ENCODE measurements around the gene DTNBP1.

DTNBP1 gene

GRCh38 chr6:15513131-15513771 is 149.6 kb downstream of the DTNBP1 start:
- no peak for DNase-seq

GRCh38 chr6:15512721-15513120 is 150.1 kb downstream of the DTNBP1 start:
- no peak for DNase-seq

- no peak for DNase-seq
Observed at GRCh38 chr6:15512126-15512525, 150.7 kb downstream of the DTNBP1 start.

- DNase-seq = no peak
Observed at GRCh38 chr6:15511248-15512125, 151.3 kb downstream of the DTNBP1 start.

- DNase-seq = no peak
Observed at GRCh38 chr6:15510536-15511247, 152.1 kb downstream of the DTNBP1 start.

- DNase-seq = no peak
Observed at GRCh38 chr6:15510121-15510520, 152.7 kb downstream of the DTNBP1 start.

- no peak for DNase-seq
Observed at GRCh38 chr6:15509335-15509933, 153.4 kb downstream of the DTNBP1 start.

- DNase-seq = no peak
Observed at GRCh38 chr6:15508931-15509330, 153.9 kb downstream of the DTNBP1 start.

- no peak for DNase-seq
Observed at GRCh38 chr6:15508441-15508871, 154.4 kb downstream of the DTNBP1 start.

GRCh38 chr6:15507746-15508145 is 155.1 kb downstream of the DTNBP1 start:
- no peak for DNase-seq

GRCh38 chr6:15507221-15507620 is 155.6 kb downstream of the DTNBP1 start:
- no peak for DNase-seq

GRCh38 chr6:15506066-15506465 is 156.8 kb downstream of the DTNBP1 start:
- DNase-seq = no peak

GRCh38 chr6:15505463-15505918 is 157.3 kb downstream of the DTNBP1 start:
- no peak for DNase-seq

- no peak for DNase-seq
Observed at GRCh38 chr6:15504581-15505350, 158.1 kb downstream of the DTNBP1 start.

GRCh38 chr6:15504040-15504495 is 158.8 kb downstream of the DTNBP1 start:
- no peak for DNase-seq

- no peak for DNase-seq
Observed at GRCh38 chr6:15503346-15503680, 159.5 kb downstream of the DTNBP1 start.

GRCh38 chr6:15502446-15503345 is 160.1 kb downstream of the DTNBP1 start:
- DNase-seq = no peak

GRCh38 chr6:15501826-15502445 is 160.9 kb downstream of the DTNBP1 start:
- no peak for DNase-seq

GRCh38 chr6:15500901-15501825 is 161.7 kb downstream of the DTNBP1 start:
- no peak for DNase-seq
